Epithelial cell of prostate (primary cell): Measurements from ENCODE around the gene DBNDD1.
"Not testable (repeated sequence)": the region's sequence is repeated elsewhere in the genome, so short reads cannot be mapped to it uniquely, and the experiment has no call there.

Source experiments
- DNase-seq: peaks from one replicate; pipeline ENCODE4 v3.0.0-alpha.2; 2011; ENCODE audit warnings: low read depth, low spot score
- H3K27ac ChIP-seq: fragments of 450-650 bp; 2 replicates; pipeline ENCODE4 v1.5.1; 2017; ENCODE audit warnings: mild to moderate bottlenecking

The DBNDD1 gene

GRCh38 chr16:90015586-90016338 lies 3.5 kb downstream of the DBNDD1 start:
- no peak for DNase-seq
- H3K27ac ChIP-seq: no peak overlapping the region

- H3K27ac ChIP-seq: no peak overlapping the region
- DNase-seq: no peak
These were observed 6.1 kb downstream of the DBNDD1 start for GRCh38 chr16:90012991-90013745.

- H3K27ac ChIP-seq: no peak overlapping the region
- DNase-seq: no peak
These were observed 7.3 kb downstream of the DBNDD1 start for GRCh38 chr16:90011908-90012501.

DNA sequence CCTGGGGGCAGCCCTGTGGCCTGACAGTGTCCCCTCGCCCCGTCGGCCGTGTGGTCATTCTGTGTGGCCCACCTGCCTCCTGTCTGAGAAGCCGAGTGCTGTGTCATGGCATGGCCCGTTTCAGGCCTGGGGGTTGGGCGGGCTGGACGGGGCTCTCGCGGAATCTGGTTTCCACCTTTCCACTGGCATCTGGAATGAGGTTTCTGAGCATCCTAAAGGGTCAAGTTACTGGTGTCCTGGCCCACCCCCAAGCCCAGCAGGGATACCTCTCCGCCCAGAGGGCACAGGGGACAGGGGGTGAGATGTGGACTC lies 7.8 kb downstream of the DBNDD1 start:
- H3K27ac ChIP-seq: no peak overlapping the region
- no peak for DNase-seq

GRCh38 chr16:90010676-90011507 lies 8.4 kb downstream of the DBNDD1 start:
- no peak for DNase-seq
- H3K27ac ChIP-seq: no peak overlapping the region

DNA sequence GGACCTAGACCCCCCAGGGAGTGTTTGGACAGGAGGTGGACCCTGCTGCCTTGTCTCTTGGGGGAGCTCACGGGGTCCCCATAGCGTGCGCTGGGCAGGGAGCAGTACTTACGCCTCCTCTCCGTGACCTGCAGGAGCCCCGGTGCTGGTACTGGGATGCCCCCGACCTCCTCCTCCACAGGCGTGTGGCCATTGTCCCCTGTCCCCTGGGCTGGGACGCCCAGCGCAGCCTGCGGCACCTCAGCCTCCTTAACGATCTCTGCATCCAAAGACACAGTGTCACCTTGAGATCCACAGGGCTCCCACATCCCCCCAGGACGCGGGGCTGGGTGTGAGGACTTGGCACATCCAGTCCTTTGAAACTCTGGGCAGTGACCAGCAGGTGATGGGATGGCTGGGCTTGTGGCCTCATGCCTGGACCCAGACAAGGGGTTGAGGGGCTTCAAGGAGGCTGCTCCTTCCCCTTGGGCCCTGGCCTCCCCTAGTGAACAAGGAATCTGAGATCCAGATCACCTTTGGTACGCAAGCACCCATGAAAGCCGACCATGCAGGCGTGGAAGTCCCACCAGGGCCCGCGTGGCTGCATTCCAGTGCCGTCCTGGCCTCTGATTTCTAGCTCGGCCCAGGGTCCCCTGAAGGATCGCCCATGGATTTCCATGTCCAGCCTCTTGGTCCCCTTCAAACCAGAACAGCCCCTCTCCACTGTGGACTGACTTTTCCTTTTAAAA lies 9.9 kb downstream of the DBNDD1 start:
- no peak overlapping the region for H3K27ac ChIP-seq
- no peak for DNase-seq

GRCh38 chr16:90008708-90009145 lies 10.5 kb downstream of the DBNDD1 start:
- no peak for DNase-seq
- H3K27ac ChIP-seq: no peak overlapping the region

DNA sequence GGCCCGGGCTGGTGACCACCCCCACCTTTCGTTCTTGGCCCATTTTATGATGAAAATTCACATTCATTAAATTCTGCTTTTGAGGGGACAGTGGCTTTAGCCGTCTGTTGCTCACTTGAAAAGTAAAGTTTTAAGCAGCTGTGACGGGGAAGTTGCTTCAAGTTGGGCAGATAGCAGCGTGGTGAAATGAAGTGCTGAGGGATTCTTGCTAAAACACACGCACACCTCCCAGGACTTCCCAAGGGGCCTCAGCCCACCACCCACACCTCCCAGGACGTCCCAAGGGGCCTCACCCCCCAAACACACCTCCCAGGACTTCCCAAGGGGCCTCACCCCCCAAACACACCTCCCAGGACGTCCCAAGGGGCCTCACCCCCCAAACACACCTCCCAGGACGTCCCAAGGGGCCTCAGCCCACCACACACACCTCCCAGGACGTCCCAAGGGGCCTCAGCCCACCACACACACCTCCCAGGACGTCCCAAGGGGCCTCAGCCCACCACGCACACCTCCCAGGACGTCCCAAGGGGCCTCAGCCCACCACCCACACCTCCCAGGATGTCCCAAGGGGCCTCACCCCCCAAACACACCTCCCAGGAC lies 11.5 kb downstream of the DBNDD1 start:
- not testable (repeated sequence) for DNase-seq, H3K27ac ChIP-seq

- no peak for DNase-seq
- H3K27ac ChIP-seq: no peak overlapping the region
These were observed 12.2 kb downstream of the DBNDD1 start for GRCh38 chr16:90007015-90007414.

GRCh38 chr16:90005956-90006663 lies 13.1 kb downstream of the DBNDD1 start:
- H3K27ac ChIP-seq: no peak overlapping the region
- DNase-seq: no peak

GRCh38 chr16:90004577-90004976 lies 14.7 kb downstream of the DBNDD1 start:
- no peak overlapping the region for H3K27ac ChIP-seq
- DNase-seq: no peak

- DNase-seq: no peak
- H3K27ac ChIP-seq: no peak overlapping the region
These were observed 16.5 kb downstream of the DBNDD1 start for GRCh38 chr16:90002759-90003158.

GRCh38 chr16:90001761-90002503 lies 17.3 kb downstream of the DBNDD1 start:
- DNase-seq: no peak
- H3K27ac ChIP-seq: no peak overlapping the region

DNA sequence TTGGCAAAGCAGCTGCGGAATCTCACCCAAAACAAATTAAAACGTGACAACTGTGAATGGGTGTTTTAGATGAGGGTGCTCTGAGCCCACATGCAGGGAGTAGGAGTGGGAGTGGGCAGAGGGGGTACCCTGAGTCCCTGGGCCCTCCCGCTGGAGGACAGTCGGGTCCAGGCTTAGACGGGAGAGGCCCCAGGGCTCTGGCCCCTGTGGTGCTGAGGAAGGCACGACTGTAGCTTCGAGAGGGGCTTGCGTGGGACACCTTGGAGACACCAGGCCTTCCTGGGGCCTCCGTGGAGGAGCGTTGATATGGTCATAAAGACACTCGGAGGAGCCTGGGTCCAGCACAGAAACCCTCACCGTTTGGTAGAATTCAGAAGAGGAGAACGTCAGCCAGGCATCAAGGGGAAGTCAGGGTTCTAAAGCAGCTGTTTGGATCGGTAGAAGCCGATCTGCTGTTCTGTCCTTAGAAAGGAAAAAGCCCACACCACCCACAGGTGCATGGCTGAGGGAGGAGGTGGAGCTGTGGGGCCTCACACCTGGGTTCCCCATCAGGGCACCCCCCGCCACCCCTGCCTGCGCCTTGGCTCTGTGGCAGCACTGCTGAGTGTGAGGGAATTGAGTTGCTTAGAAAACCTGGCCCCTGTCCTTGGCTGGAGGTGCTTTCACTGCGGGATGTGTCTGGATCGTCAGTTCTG lies 18.4 kb downstream of the DBNDD1 start:
- DNase-seq: no peak

DNA sequence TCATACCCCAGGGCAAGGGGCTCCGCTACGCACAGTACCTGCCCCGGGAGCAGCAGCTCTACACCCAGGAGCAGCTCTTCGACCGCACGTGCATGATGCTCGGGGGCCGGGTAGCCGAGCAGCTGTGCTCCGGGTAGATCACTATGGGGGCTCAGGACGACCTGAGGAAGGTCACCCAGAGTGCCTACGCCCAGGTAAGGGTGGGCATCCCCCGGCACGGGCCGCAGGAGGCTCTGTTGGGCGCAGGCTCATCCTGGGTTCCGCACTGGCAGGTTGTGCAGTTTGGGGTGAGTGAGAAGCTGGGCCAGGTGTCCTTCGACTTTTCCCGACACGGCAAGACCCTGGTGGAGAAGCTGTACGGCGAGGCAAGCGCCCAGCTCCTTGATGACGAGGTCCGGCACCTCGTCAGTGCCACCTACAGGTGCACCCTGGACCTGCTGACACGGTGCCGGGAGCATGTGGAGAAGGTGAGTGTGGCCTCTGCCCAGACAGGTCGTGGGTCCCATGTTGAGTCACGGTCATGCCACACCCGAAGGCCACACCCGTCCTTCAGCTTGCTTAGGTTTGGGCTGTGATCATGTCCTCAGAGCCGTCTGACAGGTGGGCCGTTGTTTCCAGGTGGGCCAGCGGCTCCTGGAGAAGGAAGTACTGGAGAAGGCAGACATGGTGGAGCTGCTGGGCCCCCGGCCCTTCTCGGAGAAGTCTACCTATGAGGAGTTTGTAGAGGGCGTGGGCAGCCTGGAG lies 19.3 kb downstream of the DBNDD1 start:
- H3K27ac ChIP-seq: no peak overlapping the region
- DNase-seq: no peak

More for the DNA sequence above, 18.4 kb downstream of the DBNDD1 start:
- H3K27ac ChIP-seq: no peak overlapping the region

DNA sequence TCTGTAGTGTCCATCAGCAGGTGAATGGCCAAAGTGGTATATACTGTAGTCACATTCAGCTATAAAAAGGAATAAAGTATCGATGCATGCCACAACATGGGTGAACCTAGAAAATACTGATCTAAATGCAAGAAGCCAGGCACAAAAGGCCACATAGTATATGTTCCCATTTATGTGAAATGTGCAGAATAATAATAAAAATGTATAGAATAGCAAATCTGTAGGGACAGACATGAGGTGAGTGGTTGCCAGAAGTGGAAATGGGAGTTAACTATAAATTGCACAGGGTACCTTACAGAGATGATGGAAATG lies 23.1 kb downstream of the DBNDD1 start:
- peak overlapping the region; percentile 71 for H3K27ac ChIP-seq
- DNase-seq: no peak
